Measurements from ENCODE around the gene LRG1.

The LRG1 gene

GRCh38 chr19:4550018-4550417 lies 10.2 kb upstream of the LRG1 start:
- no peak for TF ChIP-seq FOXP2 (optimal IDR thresholded peaks at IDR 0.05; ENCODE audit: borderline replicate concordance, extremely low read depth, extremely low read length, insufficient read depth)
- TF ChIP-seq POLR2AphosphoS5 (IDR thresholded peaks at IDR 0.05; ENCODE audit: low read depth, low read length) = no peak
- no peak for TF ChIP-seq SIN3A (IDR thresholded peaks at IDR 0.05; ENCODE audit: borderline replicate concordance, insufficient read depth, low read length)
- no peak for TF ChIP-seq REST (IDR thresholded peaks at IDR 0.05; ENCODE audit: insufficient read depth in 1 of 2, low read depth in 2 of 2, low read length in 2 of 2)
- TF ChIP-seq TAF1 (IDR thresholded peaks at IDR 0.05; ENCODE audit: borderline replicate concordance, insufficient read depth, low read length) = no peak

GRCh38 chr19:4548238-4548584 lies 8.4 kb upstream of the LRG1 start:
- TF ChIP-seq FOXP2 (optimal IDR thresholded peaks at IDR 0.05; ENCODE audit: borderline replicate concordance, extremely low read depth, extremely low read length, insufficient read depth) (no peak), TAF1 (IDR thresholded peaks at IDR 0.05; ENCODE audit: borderline replicate concordance, insufficient read depth, low read length) (no peak), REST (IDR thresholded peaks at IDR 0.05; ENCODE audit: insufficient read depth in 1 of 2, low read depth in 2 of 2, low read length in 2 of 2) (no peak), SIN3A (IDR thresholded peaks at IDR 0.05; ENCODE audit: borderline replicate concordance, insufficient read depth, low read length) (no peak), POLR2AphosphoS5 (IDR thresholded peaks at IDR 0.05; ENCODE audit: low read depth, low read length) (no peak)

- no peak for TF ChIP-seq REST (IDR thresholded peaks at IDR 0.05; ENCODE audit: insufficient read depth in 1 of 2, low read depth in 2 of 2, low read length in 2 of 2)
- no peak for TF ChIP-seq POLR2AphosphoS5 (IDR thresholded peaks at IDR 0.05; ENCODE audit: low read depth, low read length)
- TF ChIP-seq SIN3A (IDR thresholded peaks at IDR 0.05; ENCODE audit: borderline replicate concordance, insufficient read depth, low read length) = no peak
- TF ChIP-seq FOXP2 (optimal IDR thresholded peaks at IDR 0.05; ENCODE audit: borderline replicate concordance, extremely low read depth, extremely low read length, insufficient read depth) = no peak
- no peak for TF ChIP-seq TAF1 (IDR thresholded peaks at IDR 0.05; ENCODE audit: borderline replicate concordance, insufficient read depth, low read length)
Measured at GRCh38 chr19:4547303-4548237, 7.7 kb upstream of the LRG1 start.

- no peak for TF ChIP-seq FOXP2 (optimal IDR thresholded peaks at IDR 0.05; ENCODE audit: borderline replicate concordance, extremely low read depth, extremely low read length, insufficient read depth)
- no peak for TF ChIP-seq SIN3A (IDR thresholded peaks at IDR 0.05; ENCODE audit: borderline replicate concordance, insufficient read depth, low read length)
- TF ChIP-seq REST (IDR thresholded peaks at IDR 0.05; ENCODE audit: insufficient read depth in 1 of 2, low read depth in 2 of 2, low read length in 2 of 2) = no peak
Measured at GRCh38 chr19:4543842-4544647, 4.2 kb upstream of the LRG1 start.

Measured in PFSK-1 (cell line).